T-helper 1 cell treated with Interleukin-12 subunit alpha and Interleukin-12 subunit beta and Interleukin-4 antibody, amounts not matched to agents 30 μg/mL and 1 μg/mL, for 36 hours (primary cell): Measurements from ENCODE around the gene SELENOW.
"Not testable (repeated sequence)": the region's sequence is repeated elsewhere in the genome, so short reads cannot be mapped to it uniquely, and the experiment has no call there.

Experiments used
- H3K27ac Mint-ChIP-seq: one replicate; pipeline ENCODE4 v1.8.0; 2021; ENCODE audit warnings: mild to moderate bottlenecking, mixed read lengths
- H3K27me3 Mint-ChIP-seq: one replicate; pipeline ENCODE4 v1.8.0; 2021; ENCODE audit warnings: low read depth, mixed read lengths
- H3K36me3 Mint-ChIP-seq: one replicate; pipeline ENCODE4 v1.8.0; 2021; ENCODE audit warnings: low read depth, mixed read lengths
- H3K4me1 Mint-ChIP-seq: one replicate; pipeline ENCODE4 v1.8.0; 2021; ENCODE audit warnings: low read depth, mixed read lengths
- H3K4me3 Mint-ChIP-seq: one replicate; pipeline ENCODE4 v1.8.0; 2021; ENCODE audit warnings: mild to moderate bottlenecking, moderate library complexity, mixed read lengths
- H3K9me3 Mint-ChIP-seq: one replicate; pipeline ENCODE4 v1.8.0; 2021; ENCODE audit warnings: mixed read lengths

The SELENOW gene

DNA sequence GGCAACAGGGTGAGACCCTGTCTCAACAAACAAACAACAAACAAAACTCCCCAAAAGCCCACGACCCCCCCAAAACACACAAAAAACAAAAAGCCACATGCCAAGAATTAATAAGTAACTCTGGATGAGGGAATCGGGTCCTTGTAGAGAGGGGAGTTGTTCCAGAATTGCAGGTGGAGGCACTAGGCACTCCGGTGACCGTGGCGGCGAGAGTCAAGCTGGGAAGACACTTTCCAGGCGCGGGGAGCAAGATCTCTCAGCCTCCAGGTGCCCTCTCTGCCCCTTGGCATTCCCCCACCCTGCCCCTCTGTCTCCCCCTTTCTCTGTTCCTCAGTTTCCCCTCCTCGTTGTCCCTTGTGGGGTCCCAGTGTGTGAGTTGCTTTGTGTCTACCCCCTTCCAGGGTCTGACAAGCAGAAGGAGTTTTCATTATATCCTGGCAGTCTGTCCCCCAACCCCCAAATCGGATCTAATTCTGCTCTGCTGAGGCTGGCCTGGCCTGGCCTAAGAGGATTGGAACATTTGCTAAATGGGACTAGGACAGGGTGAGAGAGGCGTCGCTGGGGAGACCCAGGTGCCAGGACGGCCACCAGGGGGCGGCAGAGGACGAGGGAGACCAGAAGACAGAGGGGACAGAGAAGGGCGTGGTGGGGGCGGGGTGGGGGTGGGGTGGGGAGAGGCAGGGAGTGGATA is 34.9 kb downstream of the SELENOW start:
- Mint-ChIP-seq H3K27me3 (peaks cover 3% of the 10 kb centered on the region), H3K36me3 (no peaks in the 10 kb centered on the region), H3K4me1 (no peaks in the 10 kb centered on the region), H3K4me3 (no peak overlapping the region), H3K9me3 (no peaks in the 10 kb centered on the region), H3K27ac (no peak overlapping the region)

GRCh38 chr19:47813995-47814328 is 35.5 kb downstream of the SELENOW start:
- H3K4me1 Mint-ChIP-seq: no peaks in the 10 kb centered on the region
- H3K27ac Mint-ChIP-seq: no peak overlapping the region
- peaks cover 7% of the 10 kb centered on the region for H3K27me3 Mint-ChIP-seq
- H3K36me3 Mint-ChIP-seq: no peaks in the 10 kb centered on the region
- H3K4me3 Mint-ChIP-seq: no peak overlapping the region
- H3K9me3 Mint-ChIP-seq: no peaks in the 10 kb centered on the region

GRCh38 chr19:47816270-47816669 is 37.8 kb downstream of the SELENOW start:
- not testable (repeated sequence) for H3K4me1 Mint-ChIP-seq, H3K36me3 Mint-ChIP-seq, H3K9me3 Mint-ChIP-seq, H3K4me3 Mint-ChIP-seq, H3K27ac Mint-ChIP-seq
- H3K27me3 Mint-ChIP-seq: peaks cover 23% of the 10 kb centered on the region

GRCh38 chr19:47818221-47818620 is 39.7 kb downstream of the SELENOW start:
- H3K4me1 Mint-ChIP-seq, H3K9me3 Mint-ChIP-seq, H3K36me3 Mint-ChIP-seq, H3K27ac Mint-ChIP-seq, H3K4me3 Mint-ChIP-seq: not testable (repeated sequence)
- peaks cover 23% of the 10 kb centered on the region for H3K27me3 Mint-ChIP-seq

DNA sequence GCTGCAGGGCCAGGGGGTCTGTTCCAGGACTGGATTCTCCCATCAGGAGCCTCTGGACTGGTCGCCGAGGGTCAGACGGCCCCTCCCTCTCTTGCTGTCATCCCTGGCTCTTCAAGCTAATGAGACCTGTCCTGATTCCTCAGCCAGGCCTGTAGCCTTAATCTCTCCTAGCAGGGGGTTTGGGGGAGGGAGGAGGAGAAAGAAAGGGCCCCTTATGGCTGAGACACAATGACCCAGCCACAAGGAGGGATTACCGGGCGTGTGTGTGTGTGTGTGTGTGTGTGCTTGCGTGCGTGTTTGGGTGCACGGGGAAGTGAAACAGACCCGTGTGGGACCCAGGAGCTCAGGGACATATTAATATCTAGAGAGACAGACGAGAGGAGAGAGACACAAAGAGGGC is 41.4 kb downstream of the SELENOW start:
- no peak overlapping the region for H3K27ac Mint-ChIP-seq
- H3K27me3 Mint-ChIP-seq: peaks cover 20% of the 10 kb centered on the region
- H3K36me3 Mint-ChIP-seq: no peaks in the 10 kb centered on the region
- H3K4me3 Mint-ChIP-seq: no peak overlapping the region
- no peaks in the 10 kb centered on the region for H3K9me3 Mint-ChIP-seq
- H3K4me1 Mint-ChIP-seq: no peaks in the 10 kb centered on the region

GRCh38 chr19:47820410-47820809 is 41.9 kb downstream of the SELENOW start:
- Mint-ChIP-seq H3K4me3 (no peak overlapping the region), H3K9me3 (no peaks in the 10 kb centered on the region), H3K36me3 (no peaks in the 10 kb centered on the region), H3K27ac (no peak overlapping the region), H3K4me1 (no peaks in the 10 kb centered on the region), H3K27me3 (peaks cover 20% of the 10 kb centered on the region)

GRCh38 chr19:47821460-47822020 is 43.0 kb downstream of the SELENOW start, which contains the start of gene CRX:
Gene CRX (plus strand): TSS chr19:47821937. CDS start chr19:47834444, 12,507 bp downstream.
- H3K27ac Mint-ChIP-seq: no peak within 1 kb of the TSS
- no peak within 1 kb of the TSS for H3K4me3 Mint-ChIP-seq
- H3K27me3 Mint-ChIP-seq: peaks cover 20% of the 10 kb centered on the region
- H3K4me1 Mint-ChIP-seq: no peaks in the 10 kb centered on the region
- no peaks in the 10 kb centered on the region for H3K9me3 Mint-ChIP-seq
- no peaks in the 10 kb centered on the region for H3K36me3 Mint-ChIP-seq

- Mint-ChIP-seq H3K9me3 (no peaks in the 10 kb centered on the region), H3K4me3 (no peak overlapping the region), H3K27ac (no peak overlapping the region), H3K27me3 (peaks cover 17% of the 10 kb centered on the region), H3K4me1 (no peaks in the 10 kb centered on the region), H3K36me3 (no peaks in the 10 kb centered on the region)
Measured at GRCh38 chr19:47824396-47824795, 45.9 kb downstream of the SELENOW start.

DNA sequence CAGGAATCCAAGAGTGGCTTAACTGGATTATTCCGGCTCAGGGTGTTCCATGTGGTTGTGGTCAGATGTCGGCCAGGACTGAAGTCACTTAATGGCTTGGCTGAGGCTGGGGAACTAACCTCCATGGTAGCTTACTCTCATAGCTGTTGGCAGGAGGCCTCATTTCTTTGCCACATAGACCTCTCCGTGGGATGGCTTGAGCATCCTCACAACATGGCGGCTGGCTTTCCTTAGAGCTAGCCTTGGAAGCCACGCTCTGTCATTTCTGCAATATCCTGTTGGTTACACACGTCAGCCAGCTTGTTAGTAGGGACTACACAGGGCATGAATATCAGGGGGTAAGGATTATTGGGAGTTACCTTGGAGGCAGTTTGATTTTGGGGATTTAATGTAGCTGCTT is 48.3 kb downstream of the SELENOW start:
- Mint-ChIP-seq H3K27me3 (peaks cover 5% of the 10 kb centered on the region), H3K27ac (no peak overlapping the region), H3K4me3 (no peak overlapping the region), H3K36me3 (no peaks in the 10 kb centered on the region), H3K9me3 (no peaks in the 10 kb centered on the region), H3K4me1 (no peaks in the 10 kb centered on the region)

DNA sequence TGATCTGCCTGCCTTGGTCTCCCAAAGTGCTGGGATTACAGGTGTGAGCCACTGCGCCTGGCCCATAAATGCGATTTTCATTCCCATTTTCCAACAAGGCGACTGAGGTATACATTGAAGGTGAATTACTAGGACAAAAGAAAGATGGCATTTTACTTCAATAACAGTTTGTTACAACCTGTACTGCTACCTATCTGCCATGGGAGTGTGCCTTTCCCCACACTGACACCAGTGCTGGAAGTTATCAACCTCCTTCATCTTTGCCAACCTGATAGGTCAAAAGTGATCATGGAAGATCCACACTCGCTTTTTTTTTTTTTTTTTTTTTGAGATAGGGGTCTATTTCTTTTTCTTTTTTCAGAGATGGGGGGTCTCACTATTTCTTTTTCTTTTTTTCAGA is 54.2 kb downstream of the SELENOW start:
- no peaks in the 10 kb centered on the region for H3K9me3 Mint-ChIP-seq
- H3K4me1 Mint-ChIP-seq: no peaks in the 10 kb centered on the region
- H3K4me3 Mint-ChIP-seq: no peak overlapping the region
- no peaks in the 10 kb centered on the region for H3K27me3 Mint-ChIP-seq
- no peaks in the 10 kb centered on the region for H3K36me3 Mint-ChIP-seq
- no peak overlapping the region for H3K27ac Mint-ChIP-seq
